ENCODE results near the gene SLC9C2. TPM values are rescaled to one million over a fixed set of nuclear protein-coding genes. Genes with fewer than 3 reads are reported as not detected.
"Not testable (repeated sequence)": the region's sequence is repeated elsewhere in the genome, so short reads cannot be mapped to it uniquely, and the experiment has no call there.

Gene SLC9C2
- total RNA-seq, 1 experiment from 2014 or later, result not detected

- no peak for TF ChIP-seq CTCF (IDR thresholded peaks at IDR 0.05; ENCODE audit: unreplicated experiment)
- ChIA-PET POLR2A (interaction anchor here (0.7 to 1.0 kb wide), 2 partner anchors 9 to 295 kb away, joined by 3 to 5 read pairs; no protein-coding TSS in a partner anchor), CTCF (no interaction called here)
- no peak overlapping the region for H3K27ac Mint-ChIP-seq (ENCODE audit: low read depth, unreplicated experiment)
- no TSS peak for BruUV-seq (replicated peaks)
- H3K9me3 Mint-ChIP-seq (ENCODE audit: unreplicated experiment), result no peaks in the 10 kb centered on the region
- intact Hi-C loops (cut with micrococcal nuclease), result no loop called here
- no peaks in the 10 kb centered on the region for H3K27me3 Mint-ChIP-seq (ENCODE audit: insufficient read depth, unreplicated experiment)
- peak; percentile 17 for DNase-seq (ENCODE audit: unreplicated experiment)
- peaks cover 12% of the 10 kb centered on the region for H3K4me1 Mint-ChIP-seq (ENCODE audit: insufficient read depth, unreplicated experiment)
- no peaks in the 10 kb centered on the region for H3K36me3 Mint-ChIP-seq (ENCODE audit: insufficient read depth, unreplicated experiment)
- no peak overlapping the region for H3K4me3 Mint-ChIP-seq (ENCODE audit: unreplicated experiment)
Measured at GRCh38 chr1:173573596-173573995, 29.3 kb downstream of the SLC9C2 start.

GRCh38 chr1:173572201-173572873 is 30.5 kb downstream of the SLC9C2 start:
- no peak overlapping the region for H3K4me3 Mint-ChIP-seq (ENCODE audit: unreplicated experiment)
- ChIA-PET POLR2A (interaction anchor here (0.6 to 1.0 kb wide), 3 partner anchors 10 to 96 kb away, joined by 3 to 4 read pairs (median 4); partner anchors contain the start of gene PRDX6), CTCF (interaction anchor here (0.6 to 1.3 kb wide), 7 partner anchors 8 to 1497 kb away, joined by 3 to 7 read pairs (median 3); no protein-coding TSS in a partner anchor)
- no peaks in the 10 kb centered on the region for H3K36me3 Mint-ChIP-seq (ENCODE audit: insufficient read depth, unreplicated experiment)
- no peak for TF ChIP-seq CTCF (IDR thresholded peaks at IDR 0.05; ENCODE audit: unreplicated experiment)
- H3K27me3 Mint-ChIP-seq (ENCODE audit: insufficient read depth, unreplicated experiment), result no peaks in the 10 kb centered on the region
- H3K4me1 Mint-ChIP-seq (ENCODE audit: insufficient read depth, unreplicated experiment), result peaks cover 12% of the 10 kb centered on the region
- BruUV-seq (replicated peaks), result no TSS peak
- DNase-seq (ENCODE audit: unreplicated experiment), result no peak
- no peak overlapping the region for H3K27ac Mint-ChIP-seq (ENCODE audit: low read depth, unreplicated experiment)
- intact Hi-C loops (cut with micrococcal nuclease), result no loop called here
- H3K9me3 Mint-ChIP-seq (ENCODE audit: unreplicated experiment), result peaks cover 3% of the 10 kb centered on the region

GRCh38 chr1:173570370-173571007 is 32.4 kb downstream of the SLC9C2 start:
- no peak for TF ChIP-seq CTCF (IDR thresholded peaks at IDR 0.05; ENCODE audit: unreplicated experiment)
- Mint-ChIP-seq H3K36me3 (ENCODE audit: insufficient read depth, unreplicated experiment) (no peaks in the 10 kb centered on the region), H3K27me3 (ENCODE audit: insufficient read depth, unreplicated experiment) (no peaks in the 10 kb centered on the region), H3K4me1 (ENCODE audit: insufficient read depth, unreplicated experiment) (peaks cover 12% of the 10 kb centered on the region), H3K4me3 (ENCODE audit: unreplicated experiment) (no peak overlapping the region), H3K27ac (ENCODE audit: low read depth, unreplicated experiment) (no peak overlapping the region), H3K9me3 (ENCODE audit: unreplicated experiment) (peaks cover 17% of the 10 kb centered on the region)
- no peak for DNase-seq (ENCODE audit: unreplicated experiment)
- CTCF ChIA-PET, result no interaction called here
- intact Hi-C loops (cut with micrococcal nuclease), result no loop called here
- no TSS peak for BruUV-seq (replicated peaks)
- POLR2A ChIA-PET, result interaction anchor here (1.0 to 1.2 kb wide), 2 partner anchors 8 to 24 kb away, joined by 3 read pairs; no protein-coding TSS in a partner anchor

GRCh38 chr1:173568483-173568882 is 34.4 kb downstream of the SLC9C2 start:
- POLR2A ChIA-PET, result no interaction called here
- peaks cover 8% of the 10 kb centered on the region for H3K4me1 Mint-ChIP-seq (ENCODE audit: insufficient read depth, unreplicated experiment)
- no peaks in the 10 kb centered on the region for H3K36me3 Mint-ChIP-seq (ENCODE audit: insufficient read depth, unreplicated experiment)
- H3K27me3 Mint-ChIP-seq (ENCODE audit: insufficient read depth, unreplicated experiment), result no peaks in the 10 kb centered on the region
- no peak overlapping the region for H3K4me3 Mint-ChIP-seq (ENCODE audit: unreplicated experiment)
- H3K27ac Mint-ChIP-seq (ENCODE audit: low read depth, unreplicated experiment), result no peak overlapping the region
- intact Hi-C loops (cut with micrococcal nuclease), result no loop called here
- H3K9me3 Mint-ChIP-seq (ENCODE audit: unreplicated experiment), result peaks cover 17% of the 10 kb centered on the region
- TF ChIP-seq CTCF (IDR thresholded peaks at IDR 0.05; ENCODE audit: unreplicated experiment), result no peak
- no peak for DNase-seq (ENCODE audit: unreplicated experiment)
- BruUV-seq (replicated peaks), result no TSS peak
- CTCF ChIA-PET, result interaction anchor here (0.6 kb wide), 1 partner anchor 358 kb away, joined by 3 read pairs; no protein-coding TSS in a partner anchor

GRCh38 chr1:173563846-173564245 is 39.0 kb downstream of the SLC9C2 start:
- H3K36me3 Mint-ChIP-seq (ENCODE audit: insufficient read depth, unreplicated experiment); DNase-seq (ENCODE audit: unreplicated experiment); H3K27ac Mint-ChIP-seq (ENCODE audit: low read depth, unreplicated experiment); CTCF ChIA-PET; H3K4me1 Mint-ChIP-seq (ENCODE audit: insufficient read depth, unreplicated experiment); BruUV-seq (replicated peaks); H3K4me3 Mint-ChIP-seq (ENCODE audit: unreplicated experiment); intact Hi-C loops (cut with micrococcal nuclease); H3K27me3 Mint-ChIP-seq (ENCODE audit: insufficient read depth, unreplicated experiment): not testable (repeated sequence)
- H3K9me3 Mint-ChIP-seq (ENCODE audit: unreplicated experiment), result peaks cover 17% of the 10 kb centered on the region
- POLR2A ChIA-PET, result interaction anchor here (0.7 to 0.9 kb wide), 2 partner anchors 10 to 88 kb away, joined by 3 to 5 read pairs; no protein-coding TSS in a partner anchor
